NCI-H187 treated with DMSO at 0.1 percent for 48 hours (cell line): ENCODE data around the gene CCDC194.

Source experiments
- DNase-seq: peaks from one replicate; lab custom pipeline; 2025; lab: John Stamatoyannopoulos, UW

The CCDC194 gene

GRCh38 chr19:17406046-17406886 is 12.3 kb upstream of the CCDC194 start:
- no peak for DNase-seq

GRCh38 chr19:17405250-17406045 is 11.5 kb upstream of the CCDC194 start, which contains the start of gene BST2:
Gene BST2, minus strand, starts transcription at chr19:17405630. Its CDS starts 55 bp downstream, at chr19:17405575.
- DNase-seq, result no peak

GRCh38 chr19:17404621-17405249 is 10.7 kb upstream of the CCDC194 start:
- no peak for DNase-seq

GRCh38 chr19:17404015-17404414 is 10.0 kb upstream of the CCDC194 start:
- DNase-seq, result no peak

- DNase-seq, result no peak
These were observed 9.2 kb upstream of the CCDC194 start for GRCh38 chr19:17402982-17403855.

- no peak for DNase-seq
These were observed 7.6 kb upstream of the CCDC194 start for GRCh38 chr19:17401628-17402027.

- DNase-seq, result no peak
These were observed 5.0 kb upstream of the CCDC194 start for GRCh38 chr19:17398902-17399527.

- no peak for DNase-seq
These were observed 957 bp upstream of the CCDC194 start for GRCh38 chr19:17394891-17395415.

GRCh38 chr19:17393002-17393401 is 994 bp downstream of the CCDC194 start:
- DNase-seq, result no peak

GRCh38 chr19:17391371-17392151 is 2.4 kb downstream of the CCDC194 start:
- DNase-seq, result no peak

- DNase-seq, result peak; percentile 18
These were observed 3.2 kb downstream of the CCDC194 start for GRCh38 chr19:17390665-17391370.

GRCh38 chr19:17389957-17390664 is 3.9 kb downstream of the CCDC194 start:
- DNase-seq, result no peak

GRCh38 chr19:17389288-17389687 is 4.7 kb downstream of the CCDC194 start:
- DNase-seq, result no peak

GRCh38 chr19:17385878-17386611 is 8.0 kb downstream of the CCDC194 start:
- no peak for DNase-seq

GRCh38 chr19:17380426-17381138 is 13.4 kb downstream of the CCDC194 start:
- no peak for DNase-seq

GRCh38 chr19:17379221-17379631 is 14.8 kb downstream of the CCDC194 start:
- no peak for DNase-seq

- no peak for DNase-seq
These were observed 15.7 kb downstream of the CCDC194 start for GRCh38 chr19:17378271-17378670.
